K562 (cell line): ENCODE results near the gene TRIOBP. TPM values are rescaled to one million over a fixed set of nuclear protein-coding genes. Genes with fewer than 3 reads are reported as not detected.

Experiments used
- FOXM1 ChIP-seq, 2 experiments: fragments of 450-650 bp in 1 of 2; sonication (generic) in 1 of 2; formaldehyde crosslinking in 1 of 2; IDR thresholded peaks; 2 replicates each; pipeline versions ENCODE4 v1.6.1 to v1.9.0; 2017 to 2022; ENCODE audit warnings: low read depth in 2 of 2, mild to moderate bottlenecking in 2 of 2, missing genetic modification reagents in 1 of 2, moderate library complexity in 1 of 2
- MAZ ChIP-seq, 2 experiments: fragments of 450-650 bp in 1 of 2; sonication (generic) in 1 of 2; formaldehyde crosslinking; IDR thresholded peaks in 1 of 2; conservative IDR thresholded peaks in 1 of 2; 2 replicates each; pipeline versions ENCODE4 v1.4.0 to v1.5.0; 2020; ENCODE audit warnings: mild to moderate bottlenecking in 1 of 2, missing genetic modification reagents in 1 of 2
- MTA3 ChIP-seq: fragments of 450-650 bp; formaldehyde crosslinking; IDR thresholded peaks from 2 replicates; pipeline ENCODE4 v1.6.1; 2017; ENCODE audit warnings: mild to moderate bottlenecking, borderline replicate concordance
- NRF1 ChIP-seq, 2 experiments: fragments of 450-650 bp; IDR thresholded peaks in 1 of 2; conservative IDR thresholded peaks in 1 of 2; 2 replicates each; pipeline ENCODE4 v1.6.1; 2014; ENCODE audit warnings: mild to moderate bottlenecking in 2 of 2
- PHF8 ChIP-seq: fragments of 200-600 bp; sonication (generic); IDR thresholded peaks from 2 replicates; pipeline ENCODE4 v1.6.1; 2012; ENCODE audit warnings: mixed run types, mild to moderate bottlenecking, inconsistent platforms, low read length, moderate library complexity, borderline replicate concordance
- SNAPC5 ChIP-seq: fragments of 250-450 bp; sonication (Bioruptor Pico); IDR thresholded peaks from 2 replicates; pipeline ENCODE4 v1.8.0; 2021; ENCODE audit warnings: moderate library complexity, mild to moderate bottlenecking, inconsistent platforms
- SOX6 ChIP-seq: fragments of 450-650 bp; IDR thresholded peaks from 2 replicates; pipeline ENCODE4 v1.6.1; 2014; ENCODE audit warnings: mild to moderate bottlenecking
- TARDBP ChIP-seq: fragments of 450-650 bp; IDR thresholded peaks from 2 replicates; pipeline ENCODE4 v1.6.1; 2016
- USF1 ChIP-seq: sonication (generic); formaldehyde crosslinking; IDR thresholded peaks from 2 replicates; pipeline ENCODE4 v1.9.0; 2022; ENCODE audit warnings: mild to moderate bottlenecking, missing genetic modification reagents
- ZBTB12 ChIP-seq: fragments of 250-450 bp; sonication (Bioruptor Pico); IDR thresholded peaks from 2 replicates; pipeline ENCODE4 v1.4.0; 2020
- ZFX ChIP-seq: sonication (generic); formaldehyde crosslinking; IDR thresholded peaks from 2 replicates; pipeline ENCODE4 v1.8.0; 2022; ENCODE audit warnings: mild to moderate bottlenecking, missing genetic modification reagents, moderate library complexity
- ZKSCAN1 ChIP-seq: fragments of 150-350 bp; IDR thresholded peaks from 2 replicates; pipeline ENCODE4 v1.6.1; 2016; ENCODE audit warnings: low read depth, low read length
- ZNF395 ChIP-seq: fragments of 200-800 bp; sonication (Bioruptor generic); IDR thresholded peaks from 2 replicates; pipeline ENCODE4 v1.6.1; 2017; ENCODE audit warnings: missing genetic modification characterization, missing compliant biosample characterization
- ZNF518B ChIP-seq: fragments of 250-450 bp; sonication (Bioruptor Pico); IDR thresholded peaks from 2 replicates; pipeline ENCODE4 v1.5.0; 2021; ENCODE audit warnings: mild to moderate bottlenecking, moderate library complexity
- ZNF639 ChIP-seq, 2 experiments: fragments of 200-800 bp in 1 of 2; sonication (Bioruptor generic) in 1 of 2; sonication (generic) in 1 of 2; formaldehyde crosslinking in 1 of 2; IDR thresholded peaks in 1 of 2; conservative IDR thresholded peaks in 1 of 2; 2 replicates each; pipeline versions ENCODE4 v1.5.0 to v1.6.1; 2016 to 2020; ENCODE audit warnings: missing compliant biosample characterization in 1 of 2, missing genetic modification characterization in 1 of 2, missing genetic modification reagents in 1 of 2
- polyA plus RNA-seq, 8 experiments: library from polyadenylated mRNA; depleted of rRNA in 4 of 8; stranded (reverse) in 5 of 8; unstranded in 3 of 8; fragments of >200 nt; fragmentation: Nextera tagmentation in 2 of 8; fragmentation: Illumina TruSeq in 1 of 8; extraction: Ambion mirVana in 2 of 8; extraction: Trizol in 1 of 8; gene quantifications; 2 replicates each; pipeline versions ENCODE4 v1.2.1 to v1.2.3, GENCODE V29; 2011 to 2014; ENCODE audit warnings: inconsistent platforms in 1 of 8, missing spikeins in 1 of 8
- total RNA-seq, 7 experiments: library from RNA; depleted of rRNA in 6 of 7; stranded (reverse); fragments of >200 nt in 6 of 7; fragmentation: Illumina TruSeq in 2 of 7; extraction: Trizol in 2 of 7; gene quantifications; 2 replicates each; pipeline versions ENCODE4 v1.2.1 to v1.2.3, GENCODE V29; 2011 to 2021; ENCODE audit warnings: low replicate concordance in 1 of 7

TRIOBP gene
- total and polyA plus RNA-seq, 9 of the 15 experiments (the other 6 are each of a cell fraction or from before 2014, with no cell fraction given) = 0.24 to 13.8 (median 5.5) TPM

- no peak for TF ChIP-seq SNAPC5 (CRISPR knock-in tag)
- TF ChIP-seq TARDBP = no peak
- peak; percentile 79 to 80 for TF ChIP-seq NRF1 (conservative IDR thresholded peaks at IDR 0.05 in 1 of 2, IDR thresholded peaks at IDR 0.05 in 1 of 2)
- TF ChIP-seq SOX6 = no peak
- peak; percentile 41 to 52; a peak in 2 of 4 replicates for TF ChIP-seq MAZ (CRISPR knock-in tag; conservative IDR thresholded peaks at IDR 0.05 in 1 of 2, IDR thresholded peaks at IDR 0.05 in 1 of 2)
- no peak for TF ChIP-seq ZNF518B (CRISPR knock-in tag)
- peak; percentile 4; the same call in 1 of the 2 replicates for TF ChIP-seq USF1 (CRISPR knock-in tag)
- TF ChIP-seq ZKSCAN1 = 0 out of 2 replicates have a peak, but pooled peaks have one; percentile 16
- 0 out of 4 replicates have a peak, but pooled peaks of 1 of the 2 experiments have one; percentile 25 for TF ChIP-seq ZNF639 (CRISPR knock-in tag; conservative IDR thresholded peaks at IDR 0.05 in 1 of 2, IDR thresholded peaks at IDR 0.05 in 1 of 2)
- TF ChIP-seq MTA3 = 0 out of 2 replicates have a peak, but pooled peaks have one; percentile 59
- peak; percentile 40; the same call in 1 of the 2 replicates for TF ChIP-seq PHF8
- no peak for TF ChIP-seq FOXM1 (IDR thresholded peaks at IDR 0.05; ENCODE audit: low read depth)
- no peak for TF ChIP-seq FOXM1 (CRISPR knock-in tag; IDR thresholded peaks at IDR 0.05; ENCODE audit: low read depth)
- peak; percentile 68 for TF ChIP-seq ZFX
- peak; percentile 25; the same call in 1 of the 2 replicates for TF ChIP-seq ZNF395 (CRISPR knock-in tag)
- no peak for TF ChIP-seq ZBTB12 (CRISPR knock-in tag)
Observed at GRCh38 chr22:37802310-37803194, 105.7 kb downstream of the TRIOBP start (continued).
